GM13977 (cell line): ENCODE data around the gene ATP6V1B1.

ENCODE experiments used
- DNase-seq: peaks from one replicate; pipeline ENCODE4 v3.0.0; 2012; ENCODE audit warnings: low spot score
- in situ Hi-C: fragments of 300-500 bp; cut with MboI; formaldehyde crosslinking; loops from one replicate; pipeline ENCODE4 v1.12.0; 2022; ENCODE audit warnings: low sequenced_read_pairs, low pct_unique_long_range_greater_than_20kb, mixed read lengths, inconsistent platforms; ENCODE audit not compliant: unreplicated experiment
- TF ChIP-seq, protein P1 (sequence below): IDR thresholded peaks from 2 replicates; pipeline ENCODE4 v1.5.1; 2012; ENCODE audit warnings: mild to moderate bottlenecking, control low read depth; ENCODE audit not compliant: insufficient read depth; ENCODE audit errors: extremely low read depth, missing control alignments

The ATP6V1B1 gene

DNA sequence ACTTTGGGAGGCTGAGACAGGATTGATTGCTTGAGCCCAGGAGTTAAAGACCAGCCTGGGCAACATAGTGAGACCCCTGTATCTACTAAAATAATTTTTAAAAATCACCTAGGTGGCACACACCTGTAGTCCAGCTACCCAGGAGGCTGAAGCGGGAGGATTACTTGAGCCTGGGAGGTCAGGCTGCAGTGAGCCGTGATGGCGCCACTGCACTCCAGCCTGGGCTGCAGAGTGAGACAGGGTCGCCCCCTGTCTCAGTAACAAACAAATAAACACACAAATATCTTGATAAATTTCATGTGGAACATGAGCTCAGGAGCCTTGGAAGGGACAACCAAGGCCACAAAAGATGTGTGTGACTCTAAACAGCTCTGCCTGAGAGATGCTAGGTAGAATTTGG is 31.0 kb downstream of the ATP6V1B1 start:
- in situ Hi-C loops = no loop called here
- TF ChIP-seq, protein P1, sequence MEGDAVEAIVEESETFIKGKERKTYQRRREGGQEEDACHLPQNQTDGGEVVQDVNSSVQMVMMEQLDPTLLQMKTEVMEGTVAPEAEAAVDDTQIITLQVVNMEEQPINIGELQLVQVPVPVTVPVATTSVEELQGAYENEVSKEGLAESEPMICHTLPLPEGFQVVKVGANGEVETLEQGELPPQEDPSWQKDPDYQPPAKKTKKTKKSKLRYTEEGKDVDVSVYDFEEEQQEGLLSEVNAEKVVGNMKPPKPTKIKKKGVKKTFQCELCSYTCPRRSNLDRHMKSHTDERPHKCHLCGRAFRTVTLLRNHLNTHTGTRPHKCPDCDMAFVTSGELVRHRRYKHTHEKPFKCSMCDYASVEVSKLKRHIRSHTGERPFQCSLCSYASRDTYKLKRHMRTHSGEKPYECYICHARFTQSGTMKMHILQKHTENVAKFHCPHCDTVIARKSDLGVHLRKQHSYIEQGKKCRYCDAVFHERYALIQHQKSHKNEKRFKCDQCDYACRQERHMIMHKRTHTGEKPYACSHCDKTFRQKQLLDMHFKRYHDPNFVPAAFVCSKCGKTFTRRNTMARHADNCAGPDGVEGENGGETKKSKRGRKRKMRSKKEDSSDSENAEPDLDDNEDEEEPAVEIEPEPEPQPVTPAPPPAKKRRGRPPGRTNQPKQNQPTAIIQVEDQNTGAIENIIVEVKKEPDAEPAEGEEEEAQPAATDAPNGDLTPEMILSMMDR = no peak
- DNase-seq = no peak

DNA sequence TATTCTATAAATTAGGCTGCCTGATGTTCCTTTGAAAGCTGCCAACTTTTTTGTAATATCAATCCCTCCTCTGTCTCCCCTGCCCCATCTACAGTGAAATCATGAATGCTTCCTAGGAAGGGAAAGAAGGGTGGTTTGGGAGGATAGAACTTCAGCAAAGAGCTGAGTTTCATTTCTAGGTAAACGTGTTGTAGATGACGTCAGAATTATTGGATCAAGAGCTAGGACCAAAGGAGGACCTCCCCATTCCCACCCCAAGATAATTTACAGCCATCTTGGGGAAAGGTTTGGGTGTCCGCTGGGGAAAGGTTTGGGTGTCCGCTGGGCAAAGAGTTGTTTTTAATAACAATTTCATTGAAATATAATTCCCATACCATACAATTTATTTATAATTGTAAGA is 31.5 kb downstream of the ATP6V1B1 start:
- in situ Hi-C loops = no loop called here
- no peak for DNase-seq
- TF ChIP-seq, protein P1 = no peak

DNA sequence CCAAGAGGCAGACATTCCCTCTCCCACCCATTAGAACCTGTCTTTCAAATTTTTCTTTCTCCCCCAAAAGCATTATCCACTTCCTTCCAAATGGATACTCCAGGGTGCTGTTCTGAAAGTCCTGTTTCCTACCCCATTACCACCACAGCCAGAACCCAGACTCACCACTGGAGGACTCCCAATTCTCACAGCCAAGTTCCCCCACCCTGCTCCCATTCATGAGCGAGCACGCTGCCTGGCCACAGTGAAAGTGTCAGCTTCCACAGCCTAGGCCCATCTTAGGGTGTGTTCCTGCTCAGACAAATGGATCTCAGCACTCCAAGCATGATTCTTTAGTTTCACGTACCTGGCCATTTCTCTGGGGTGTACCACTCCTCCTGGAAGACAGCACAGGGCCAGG is 38.9 kb downstream of the ATP6V1B1 start:
- DNase-seq = no peak
- TF ChIP-seq, protein P1 = no peak
- in situ Hi-C loops = no loop called here

DNA sequence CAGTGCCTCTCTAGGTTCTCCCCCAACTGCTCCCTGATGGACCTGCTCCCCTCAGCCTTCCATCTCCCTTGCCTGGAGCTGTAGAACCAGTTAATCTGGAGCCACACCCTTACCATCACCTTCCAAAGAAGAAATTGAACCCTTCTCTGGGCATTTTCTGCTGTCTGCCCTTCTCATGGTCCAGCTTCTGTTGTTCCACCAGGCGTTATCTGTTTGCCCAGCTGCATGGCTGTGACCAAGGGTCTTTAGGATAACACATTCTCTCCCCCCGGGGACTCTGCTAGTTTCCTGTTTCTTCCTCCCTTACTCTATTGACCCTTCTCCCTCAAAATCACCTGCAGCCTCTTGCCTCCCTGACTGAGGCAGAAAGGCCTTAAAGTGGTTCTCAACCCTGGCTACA is 39.5 kb downstream of the ATP6V1B1 start:
- DNase-seq = no peak
- TF ChIP-seq, protein P1 = no peak
- in situ Hi-C loops = no loop called here

DNA sequence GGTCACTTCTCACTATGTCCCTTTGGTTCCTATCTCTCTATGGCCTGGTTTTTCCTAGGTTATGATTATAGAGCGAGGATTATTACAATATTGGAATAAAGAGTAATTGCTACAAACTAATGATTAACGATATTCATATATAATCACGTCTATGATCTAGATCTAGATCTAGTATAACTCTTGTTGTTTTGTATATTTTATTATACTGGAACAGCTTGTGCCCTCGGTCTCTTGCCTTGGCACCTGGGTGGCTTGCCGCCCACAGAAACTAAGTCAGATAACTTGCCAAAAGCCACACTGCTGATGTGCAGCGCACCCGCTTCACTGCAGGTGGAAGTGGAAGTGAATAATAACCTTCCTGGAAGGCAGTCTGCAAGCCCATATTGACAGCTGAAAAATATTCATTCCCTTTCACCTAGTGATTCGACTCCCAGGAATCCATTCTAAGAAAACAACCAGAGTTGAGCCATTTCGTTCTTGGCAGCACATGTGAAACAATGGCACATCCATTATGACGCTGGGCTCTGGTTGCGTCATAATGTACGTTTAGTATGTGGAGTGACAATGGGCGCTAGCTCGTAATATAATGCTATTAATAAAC is 42.0 kb downstream of the ATP6V1B1 start:
- DNase-seq = no peak
- TF ChIP-seq, protein P1 = no peak
- in situ Hi-C loops = no loop called here

DNA sequence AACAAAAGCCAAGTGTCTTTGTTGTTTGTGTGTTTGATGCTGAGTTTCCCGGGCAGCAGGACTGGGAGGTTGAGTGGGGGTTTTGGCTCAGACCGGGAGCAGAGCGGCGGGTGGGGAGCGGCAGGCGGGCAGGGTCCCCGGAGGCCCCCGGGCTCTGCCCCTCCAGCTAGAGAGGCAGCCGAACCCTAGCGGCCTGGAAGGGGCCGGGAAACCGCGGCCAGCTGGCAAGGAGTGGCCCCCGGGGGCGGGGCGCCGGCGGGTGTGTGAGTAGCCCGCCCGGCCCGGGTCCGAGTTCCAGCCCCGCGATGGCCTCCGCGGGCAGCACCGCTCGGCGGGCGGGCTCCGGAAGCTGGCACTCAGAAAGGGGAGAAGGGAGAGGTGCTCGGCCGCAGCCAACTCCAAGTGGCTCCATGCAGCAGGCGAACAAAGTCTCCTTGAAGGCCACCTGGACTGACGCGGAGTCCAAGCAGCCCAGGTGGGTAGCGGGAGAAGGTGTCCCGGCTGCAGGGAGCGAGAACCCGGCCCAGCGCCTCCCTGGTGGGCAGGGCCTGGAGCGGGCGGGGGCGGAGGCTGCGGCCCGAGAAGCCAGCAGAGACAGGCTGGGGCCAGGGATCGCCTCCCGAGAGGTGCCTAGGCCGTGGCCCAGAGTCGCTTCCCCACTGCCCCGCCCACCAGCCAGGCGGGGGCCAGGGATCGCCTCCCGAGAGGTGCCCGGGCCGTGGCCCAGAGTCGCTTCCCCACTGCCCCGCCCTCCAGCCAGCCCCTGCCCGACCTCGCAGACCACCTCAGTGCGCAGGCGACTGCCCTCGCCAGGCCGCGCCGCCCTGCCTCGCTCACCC is 42.9 kb downstream of the ATP6V1B1 start, which contains the start of gene ANKRD53:
Gene ANKRD53 (plus strand): TSS at position 290 of the 839 bp plus-strand sequence. CDS start 16 bp downstream, at position 306.
- DNase-seq = no peak
- TF ChIP-seq, protein P1 = no peak
- in situ Hi-C loops = no loop called here
